HG02623 (cell line): Measurements from ENCODE around the gene TSPAN6.

ENCODE experiments used
- ATAC-seq: cut with Tn5 transposase; IDR thresholded peaks from one replicate; pipeline ENCODE4 v1.9.1; 2021; ENCODE audit warnings: moderate library complexity; ENCODE audit not compliant: unreplicated experiment

TSPAN6 gene

DNA sequence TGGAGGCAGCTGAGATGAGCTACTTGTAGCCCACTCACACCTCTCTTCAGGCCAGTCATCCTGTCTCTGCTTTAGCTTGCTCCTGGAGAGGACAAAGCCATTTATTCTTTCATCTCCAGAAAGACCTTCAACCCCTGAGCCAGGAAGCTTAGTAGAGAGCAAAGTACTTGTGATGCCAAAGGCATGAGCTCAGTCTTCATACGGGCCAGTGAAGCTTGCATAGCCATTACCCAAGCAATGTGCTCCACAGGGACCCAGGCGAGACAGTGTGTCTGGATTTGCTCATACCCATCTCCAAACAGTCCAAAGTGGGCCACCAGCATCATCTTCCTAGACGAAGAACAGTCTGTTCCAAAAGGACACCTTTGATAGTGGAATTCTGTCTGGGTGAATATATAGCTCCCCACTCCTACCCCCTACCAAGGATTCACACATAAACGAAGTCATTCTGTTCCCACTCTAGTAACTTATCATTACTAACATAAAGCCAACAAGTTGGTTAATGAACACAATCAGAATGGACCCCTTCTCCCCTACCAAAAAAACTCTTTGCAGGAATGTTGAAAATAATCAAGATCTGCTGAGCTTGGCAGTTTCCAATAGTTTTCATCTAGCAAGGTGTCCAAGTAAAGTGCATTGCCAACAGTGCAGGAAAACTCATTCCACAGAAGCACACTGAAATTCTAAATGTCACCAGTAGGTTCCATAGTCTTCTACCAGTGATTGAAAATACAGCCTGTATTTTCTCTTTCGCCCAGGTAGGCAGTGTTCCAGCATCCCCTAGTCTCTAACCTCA, 45.2 kb downstream of the TSPAN6 start:
- no peak for ATAC-seq

DNA sequence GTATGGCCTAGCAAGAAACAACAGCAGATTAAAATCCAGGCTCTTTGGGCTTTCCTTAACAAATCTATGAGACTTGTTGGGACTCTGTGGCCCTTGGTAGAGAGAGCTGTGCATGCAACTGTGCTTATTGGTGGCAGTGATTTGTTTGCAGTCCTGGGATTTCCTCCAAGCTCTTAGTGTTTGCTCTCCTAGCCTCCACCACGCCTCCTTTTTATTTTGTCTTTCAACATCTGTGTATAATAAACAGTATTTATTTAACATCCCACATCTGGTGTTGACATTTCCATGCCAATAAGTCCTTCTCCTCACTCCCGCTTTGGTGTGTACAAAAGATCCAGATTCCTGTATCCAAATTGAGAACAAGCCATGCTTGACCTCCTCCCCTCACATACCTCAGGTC, 48.7 kb downstream of the TSPAN6 start:
- no peak for ATAC-seq

GRCh38 chrX:100586747-100587146, 49.9 kb downstream of the TSPAN6 start:
- ATAC-seq: no peak

DNA sequence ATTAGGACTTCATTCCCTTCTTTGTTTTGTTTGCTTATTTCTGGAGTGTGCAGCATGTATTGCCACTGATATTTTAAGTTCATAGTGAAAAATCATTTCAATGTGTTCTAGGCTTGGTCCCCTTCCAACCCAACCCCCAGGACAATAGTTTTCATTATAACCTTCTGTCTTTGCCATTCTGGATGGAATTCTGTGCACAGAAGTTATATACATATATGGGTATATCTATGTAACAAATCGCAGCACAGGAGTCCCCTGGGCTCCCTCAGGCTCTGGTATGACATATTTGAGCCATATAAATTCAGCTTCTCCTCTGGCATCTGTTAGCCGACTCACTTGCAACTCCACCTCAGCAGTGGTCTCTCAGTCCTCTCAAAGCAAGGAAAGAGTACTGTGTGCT, 52.0 kb downstream of the TSPAN6 start, which contains the start of gene TNMD:
TNMD (plus strand) TSS at position 326 of the 400 bp plus-strand sequence. CDS start 83 bp downstream, outside the sequence.
- ATAC-seq: no peak
